Fibroblast of lung (primary cell): ENCODE results near the gene NEGR1.

Experiments
- EZH2 ChIP-seq: IDR thresholded peaks from 2 replicates; pipeline ENCODE4 v1.5.1; 2012; ENCODE audit warnings: low read length, control low read depth, mild to moderate bottlenecking; ENCODE audit errors: missing control alignments
- TF ChIP-seq, protein P1 (sequence below), 2 donors: IDR thresholded peaks in 1 of 2; conservative IDR thresholded peaks in 1 of 2; 1 replicate in 1 of 2; 2 replicates in 1 of 2; pipeline ENCODE4 v1.5.1; 2011 to 2012; ENCODE audit warnings: low read length in 2 of 2, control low read depth in 1 of 2, inconsistent platforms in 1 of 2, low read depth in 1 of 2, mild to moderate bottlenecking in 1 of 2

DNA sequence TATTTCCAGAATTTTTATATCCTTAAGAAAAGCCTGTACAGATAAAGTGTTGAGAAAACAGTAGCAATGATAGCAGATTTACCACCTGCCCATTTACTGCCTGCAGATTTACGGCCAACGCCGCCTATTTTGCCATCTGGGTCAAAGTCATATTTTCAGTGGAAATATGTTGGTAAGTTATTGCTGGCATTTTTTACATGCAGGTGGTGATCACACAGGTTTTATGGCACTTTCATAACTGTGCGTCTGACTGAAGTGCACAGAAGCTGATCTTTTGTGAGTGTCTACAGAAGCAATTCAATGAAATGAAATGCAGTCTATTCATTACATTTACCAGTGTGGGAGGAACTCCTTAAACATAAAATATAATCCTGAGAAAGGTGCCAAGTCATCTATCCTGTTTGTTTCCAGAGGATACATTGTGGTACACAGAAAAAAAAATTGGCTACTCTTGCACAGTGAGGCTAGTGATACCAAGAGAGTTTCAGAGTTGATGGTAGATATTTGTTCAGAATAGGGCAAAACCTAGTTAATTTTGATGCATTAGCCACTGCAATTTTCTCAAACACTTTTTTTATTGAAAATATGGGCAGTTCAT is 458.5 kb downstream of the NEGR1 start:
- TF ChIP-seq, protein P1, sequence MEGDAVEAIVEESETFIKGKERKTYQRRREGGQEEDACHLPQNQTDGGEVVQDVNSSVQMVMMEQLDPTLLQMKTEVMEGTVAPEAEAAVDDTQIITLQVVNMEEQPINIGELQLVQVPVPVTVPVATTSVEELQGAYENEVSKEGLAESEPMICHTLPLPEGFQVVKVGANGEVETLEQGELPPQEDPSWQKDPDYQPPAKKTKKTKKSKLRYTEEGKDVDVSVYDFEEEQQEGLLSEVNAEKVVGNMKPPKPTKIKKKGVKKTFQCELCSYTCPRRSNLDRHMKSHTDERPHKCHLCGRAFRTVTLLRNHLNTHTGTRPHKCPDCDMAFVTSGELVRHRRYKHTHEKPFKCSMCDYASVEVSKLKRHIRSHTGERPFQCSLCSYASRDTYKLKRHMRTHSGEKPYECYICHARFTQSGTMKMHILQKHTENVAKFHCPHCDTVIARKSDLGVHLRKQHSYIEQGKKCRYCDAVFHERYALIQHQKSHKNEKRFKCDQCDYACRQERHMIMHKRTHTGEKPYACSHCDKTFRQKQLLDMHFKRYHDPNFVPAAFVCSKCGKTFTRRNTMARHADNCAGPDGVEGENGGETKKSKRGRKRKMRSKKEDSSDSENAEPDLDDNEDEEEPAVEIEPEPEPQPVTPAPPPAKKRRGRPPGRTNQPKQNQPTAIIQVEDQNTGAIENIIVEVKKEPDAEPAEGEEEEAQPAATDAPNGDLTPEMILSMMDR (conservative IDR thresholded peaks at IDR 0.05 in 1 of 2, IDR thresholded peaks at IDR 0.05 in 1 of 2; ENCODE audit: low read depth in 1 of 2, low read length in 2 of 2) = no peak
- no peak for TF ChIP-seq EZH2
